ENCODE data around the gene CNPY2. TPM values are rescaled to one million over a fixed set of nuclear protein-coding genes. Genes with fewer than 3 reads are reported as not detected.

The CNPY2 gene
- total and polyA plus RNA-seq, 2 of the 13 experiments (the other 11 are each of a cell fraction or from before 2014, with no cell fraction given), result 285 to 356 TPM

DNA sequence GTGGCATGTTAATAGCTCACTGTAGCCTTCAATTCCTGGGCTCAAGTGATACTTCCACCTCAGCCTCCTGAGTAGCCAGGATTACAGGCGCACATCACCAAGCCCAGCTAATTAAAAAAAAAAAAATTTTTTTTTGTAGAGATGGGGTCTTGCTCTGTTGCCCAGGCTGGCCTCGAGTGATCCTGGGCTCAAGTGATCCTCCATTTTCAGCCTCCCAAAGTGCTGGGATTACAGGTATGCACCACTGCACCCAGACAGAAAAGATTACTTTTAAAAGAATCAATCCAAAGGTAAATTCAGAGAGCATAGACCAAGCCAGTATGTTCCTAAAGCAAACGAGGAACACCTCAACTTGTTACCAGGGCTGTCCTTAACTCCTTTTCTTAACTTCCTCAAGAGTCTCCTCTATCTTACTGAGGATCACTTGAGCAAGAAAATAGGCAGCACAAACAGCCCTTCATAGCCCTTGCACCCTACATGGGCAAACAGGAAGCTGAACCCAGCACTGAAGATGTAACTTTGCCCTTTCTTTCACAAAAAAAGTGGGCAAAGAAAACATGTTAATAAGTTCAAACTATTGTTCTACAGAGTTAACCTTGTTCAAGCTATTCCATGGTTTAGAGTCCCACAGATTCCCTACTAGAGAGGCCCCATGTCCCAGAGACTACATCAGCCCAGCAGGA is 26.9 kb downstream of the CNPY2 start (continued):
- TF ChIP-seq ZNF407 (CRISPR knock-in tag; IDR thresholded peaks at IDR 0.05; ENCODE audit: not compliant biosample characterization) (no peak), SOX6 (IDR thresholded peaks at IDR 0.05) (no peak), SOX6 (CRISPR knock-in tag; IDR thresholded peaks at IDR 0.05) (peak; percentile 53; the same call in 1 of the 2 replicates), ZMYM3 (CRISPR knock-in tag; IDR thresholded peaks at IDR 0.05) (0 out of 2 replicates have a peak, but pooled peaks have one; percentile 14), ATF7 (IDR thresholded peaks at IDR 0.05) (no peak), ATF7 (CRISPR knock-in tag; IDR thresholded peaks at IDR 0.05) (no peak)

Data from HepG2 (cell line).